Activated T-cell treated with anti-CD3 and anti-CD28 coated beads for 1 hour (primary cell): ENCODE results near the gene DIP2A.
"Not testable (repeated sequence)": the region's sequence is repeated elsewhere in the genome, so short reads cannot be mapped to it uniquely, and the experiment has no call there.

Experiments
- DNase-seq: peaks from one replicate; pipeline ENCODE4 v3.0.0-alpha.2; 2020; ENCODE audit warnings: low read depth

The DIP2A gene

GRCh38 chr21:46555678-46556077, 97.0 kb downstream of the DIP2A start:
- DNase-seq: no peak

- DNase-seq: no peak
These were observed 98.1 kb downstream of the DIP2A start for GRCh38 chr21:46556802-46557201.

DNA sequence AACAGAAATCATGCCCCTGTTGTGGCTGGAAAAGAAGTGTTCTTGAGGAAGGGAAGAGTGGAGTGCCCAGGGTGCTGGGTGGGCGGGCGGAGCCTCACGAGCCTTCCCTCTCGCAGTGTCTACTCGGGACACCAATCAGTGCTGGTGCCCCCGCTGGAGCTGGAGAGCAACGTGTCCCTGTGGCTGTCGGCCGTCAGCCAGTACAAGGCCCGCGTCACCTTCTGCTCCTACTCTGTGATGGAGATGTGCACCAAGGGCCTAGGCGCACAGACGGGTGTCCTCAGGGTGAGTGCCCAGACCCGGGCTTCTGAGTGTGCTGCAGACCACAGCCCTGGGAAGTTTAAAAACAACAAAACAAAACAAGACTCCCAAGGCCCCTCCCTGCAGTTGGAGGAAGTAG, 98.8 kb downstream of the DIP2A start:
- no peak for DNase-seq

GRCh38 chr21:46557919-46558392, 99.3 kb downstream of the DIP2A start:
- no peak for DNase-seq

GRCh38 chr21:46559291-46559983, 100.7 kb downstream of the DIP2A start:
- DNase-seq: peak; percentile 43

GRCh38 chr21:46560568-46561444, 102.1 kb downstream of the DIP2A start:
- DNase-seq: no peak

GRCh38 chr21:46561445-46562090, 102.9 kb downstream of the DIP2A start:
- no peak for DNase-seq

- DNase-seq: no peak
These were observed 103.8 kb downstream of the DIP2A start for GRCh38 chr21:46562472-46562871.

GRCh38 chr21:46562964-46563607, 104.4 kb downstream of the DIP2A start:
- DNase-seq: no peak

GRCh38 chr21:46564391-46564790, 105.7 kb downstream of the DIP2A start:
- DNase-seq: no peak

- no peak for DNase-seq
These were observed 108.7 kb downstream of the DIP2A start for GRCh38 chr21:46567348-46567747.

DNA sequence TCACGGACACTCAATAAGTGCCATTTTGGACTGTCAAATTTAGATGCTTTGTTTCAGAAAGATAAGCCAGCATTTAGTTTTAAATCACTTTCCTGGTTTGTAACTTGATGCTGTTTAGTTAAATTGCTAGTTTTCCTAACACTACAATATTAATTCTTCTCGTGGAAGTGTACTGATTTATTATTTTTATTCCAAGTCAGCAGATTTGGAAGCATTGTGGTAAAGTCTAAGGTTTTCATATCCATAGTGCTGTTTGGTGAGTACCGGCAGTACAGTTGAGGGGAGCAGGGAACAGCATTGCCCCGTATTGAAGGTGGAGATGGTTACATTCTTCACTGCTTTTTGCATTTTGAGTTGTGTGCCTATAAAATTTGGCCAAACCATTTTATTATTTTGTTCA, 109.9 kb downstream of the DIP2A start:
- DNase-seq: no peak

DNA sequence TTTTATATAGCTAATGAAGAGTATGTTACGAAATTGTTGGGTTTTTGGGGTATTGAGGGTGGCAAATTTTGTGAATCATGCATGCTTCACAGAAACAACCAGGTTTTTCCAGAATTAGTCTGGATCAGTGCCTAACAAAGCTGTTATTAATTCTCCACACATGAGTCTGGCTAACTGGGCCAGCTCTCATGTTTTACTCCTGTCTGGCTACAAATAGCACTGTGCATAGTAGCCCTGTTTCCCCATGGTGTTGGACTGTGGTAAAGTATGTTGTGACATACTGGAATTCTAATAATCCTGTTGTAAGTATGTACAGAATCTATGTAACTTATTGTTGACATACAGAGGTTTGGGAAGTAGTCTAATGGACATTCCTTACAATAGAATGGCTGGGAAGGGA, 110.4 kb downstream of the DIP2A start:
- no peak for DNase-seq

- DNase-seq: no peak
These were observed 111.4 kb downstream of the DIP2A start for GRCh38 chr21:46570119-46570518.

- no peak for DNase-seq
These were observed 111.9 kb downstream of the DIP2A start for GRCh38 chr21:46570631-46571030.

- DNase-seq: no peak
These were observed 114.2 kb downstream of the DIP2A start for GRCh38 chr21:46572850-46573249.

DNA sequence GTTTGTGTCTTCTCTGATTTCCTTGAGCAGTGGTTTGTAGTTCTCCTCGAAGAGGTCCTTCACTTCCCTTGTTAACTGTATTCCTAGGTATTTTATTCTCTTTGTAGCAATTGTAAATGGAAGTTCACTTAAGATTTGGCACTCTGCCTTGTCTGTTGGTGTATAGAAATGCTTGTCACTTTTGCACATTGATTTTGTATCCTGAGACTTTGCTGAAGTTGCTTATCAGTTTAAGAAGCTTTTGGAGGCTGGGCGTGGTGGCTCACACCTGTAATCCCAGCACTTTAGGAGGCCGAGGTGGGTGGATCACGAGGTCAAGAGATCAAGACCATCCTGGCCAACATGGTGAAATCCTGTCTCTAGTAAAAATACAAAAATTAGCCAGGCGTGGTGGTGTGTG, 119.1 kb downstream of the DIP2A start:
- DNase-seq: not testable (repeated sequence)

DNA sequence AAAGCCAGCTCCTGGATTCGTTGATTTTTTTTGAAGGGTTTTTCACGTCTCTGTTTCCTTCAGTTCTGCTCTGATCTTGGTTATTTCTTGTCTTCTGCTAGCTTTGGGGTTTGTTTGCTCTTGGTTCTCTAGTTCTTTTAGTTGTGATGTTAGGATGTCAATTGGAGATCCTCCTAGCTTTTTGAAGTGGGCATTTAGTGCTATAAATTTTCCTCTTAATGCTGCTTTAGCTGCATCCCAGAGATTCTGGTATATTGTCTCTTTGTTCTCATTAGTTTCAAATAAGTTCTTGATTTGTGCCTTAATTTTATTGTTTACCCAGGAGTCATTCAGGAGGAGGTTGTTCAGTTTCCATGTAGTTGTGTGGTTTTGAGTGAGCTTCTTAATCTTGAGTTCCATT, 120.7 kb downstream of the DIP2A start:
- DNase-seq: not testable (repeated sequence)

GRCh38 chr21:46581780-46582307, 123.2 kb downstream of the DIP2A start:
- DNase-seq: no peak

DNA sequence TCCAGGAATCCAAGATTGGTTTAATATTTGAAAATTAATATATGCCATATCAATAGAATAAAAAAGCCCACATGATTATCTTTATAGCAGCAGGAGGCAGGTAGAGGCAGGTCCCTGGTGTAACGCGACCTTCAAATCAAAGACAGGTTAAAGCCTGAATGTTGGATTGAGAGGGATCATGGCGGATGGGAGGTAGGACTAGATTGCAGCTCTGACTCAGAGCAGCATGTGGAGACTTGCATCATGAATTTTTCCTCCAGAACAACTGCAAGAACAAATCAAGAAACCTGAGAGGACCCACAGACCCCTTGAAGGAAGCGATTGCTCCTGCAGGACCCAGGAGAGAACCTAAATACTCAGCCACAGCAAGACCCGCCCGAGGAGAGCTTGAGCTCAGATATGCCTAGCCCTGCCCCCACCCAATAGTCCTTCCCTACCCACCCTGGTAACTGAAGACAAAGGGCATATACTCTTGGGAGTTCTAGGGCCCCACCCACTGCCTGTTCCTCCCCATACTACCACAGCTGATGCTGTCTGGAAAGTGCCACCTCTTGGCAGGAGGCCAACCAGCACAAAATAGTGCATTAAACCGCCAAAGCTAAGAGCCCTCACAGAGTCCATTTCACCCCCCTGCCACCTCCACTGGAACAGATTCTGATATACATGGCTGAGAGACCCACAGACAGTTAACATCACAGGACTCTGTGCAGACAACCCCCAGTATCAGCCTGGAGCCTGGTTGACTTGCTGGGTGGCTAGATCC, 126.7 kb downstream of the DIP2A start:
- no peak for DNase-seq

GRCh38 chr21:46594276-46594675, 135.6 kb downstream of the DIP2A start:
- no peak for DNase-seq
